D721Med (cell line): ENCODE data around the gene AKAP17A.

ENCODE experiments used
- DNase-seq: peaks from one replicate; pipeline ENCODE4 v3.0.0; 2011; ENCODE audit warnings: low spot score; ENCODE audit not compliant: insufficient read length
- FAIRE-seq: peaks from 2 replicates; lab custom pipeline; 2011; peaks lifted over from hg19 to GRCh38; lab: Jason Lieb, UNC
- CTCF ChIP-seq: IDR thresholded peaks from 2 replicates; pipeline ENCODE4 v1.5.1; 2012; ENCODE audit warnings: mild to moderate bottlenecking, control low read depth; ENCODE audit not compliant: insufficient read depth; ENCODE audit errors: missing control alignments

AKAP17A gene

GRCh38 chrX:1646009-1646408 lies 54.6 kb downstream of the AKAP17A start:
- no peak for DNase-seq
- FAIRE-seq: no peak
- no peak for TF ChIP-seq CTCF

GRCh38 chrX:1649621-1650020 lies 58.2 kb downstream of the AKAP17A start:
- FAIRE-seq (no peak), DNase-seq (no peak)
- no peak for TF ChIP-seq CTCF
